ENCODE results near the gene SCARF2.
"Not testable (repeated sequence)": the region's sequence is repeated elsewhere in the genome, so short reads cannot be mapped to it uniquely, and the experiment has no call there.

SCARF2 gene

DNA sequence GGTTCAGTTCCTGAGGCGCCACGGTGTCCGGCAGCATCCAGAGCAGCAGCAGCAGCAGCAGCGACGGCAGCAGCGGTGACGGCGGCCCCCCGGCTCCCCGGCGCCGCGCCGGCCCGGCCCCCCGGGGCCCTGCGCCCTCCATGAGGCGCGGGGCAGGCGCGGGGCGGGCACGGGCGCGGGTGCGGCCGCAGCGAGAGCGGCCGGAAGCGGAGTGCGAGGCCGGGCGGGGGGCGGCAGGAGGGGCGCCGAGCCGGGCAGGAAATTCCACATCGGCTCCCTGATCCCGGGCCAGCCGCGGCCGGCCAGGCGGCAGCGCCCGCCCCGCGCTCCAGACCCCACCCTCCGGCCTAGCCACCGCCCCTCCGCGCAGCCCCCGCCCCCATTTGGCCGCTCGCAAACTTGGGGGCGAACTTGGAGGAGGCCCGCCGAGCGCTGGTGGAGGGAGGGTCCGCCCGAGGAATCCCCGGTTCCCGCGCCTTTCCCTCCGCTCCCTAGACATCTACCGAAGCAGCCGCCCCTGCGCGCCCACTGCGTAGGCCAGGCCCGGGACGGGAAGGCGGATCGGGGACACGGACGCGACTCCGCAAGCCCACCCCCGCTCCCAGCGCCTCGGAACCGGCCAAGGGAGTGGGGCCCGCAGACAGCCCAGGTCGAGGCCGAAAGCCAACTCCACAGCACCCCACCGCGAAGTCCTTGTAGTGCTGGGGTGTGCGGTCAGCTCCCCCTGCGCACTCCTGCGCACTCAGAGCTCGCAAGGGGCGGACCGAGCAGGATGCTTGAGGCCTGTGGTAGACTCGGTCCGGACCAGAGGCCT, at the start of gene SCARF2:
TSS of gene SCARF2 (minus strand) at position 213 of the 814 bp plus-strand sequence. CDS start at position 142, 71 bp downstream.
- peaks cover 61% of the 10 kb centered on the region for H3K27me3 ChIP-seq (ENCODE audit: control insufficient read depth, insufficient read depth, low read length)
- peak within 1 kb of the TSS; percentile 60 for H3K4me3 ChIP-seq (ENCODE audit: low read depth, low read length)
- peaks cover 3% of the 10 kb centered on the region for H3K4me1 ChIP-seq (ENCODE audit: control insufficient read depth, insufficient read depth, low read length)
- H3K9me3 ChIP-seq (ENCODE audit: control insufficient read depth, insufficient read depth, low read length): no peaks in the 10 kb centered on the region
- H3K36me3 ChIP-seq (ENCODE audit: control insufficient read depth, insufficient read depth, low read length): peaks cover 2% of the 10 kb centered on the region
- H3K9ac ChIP-seq (ENCODE audit: low read depth, low read length): no peak within 1 kb of the TSS

DNA sequence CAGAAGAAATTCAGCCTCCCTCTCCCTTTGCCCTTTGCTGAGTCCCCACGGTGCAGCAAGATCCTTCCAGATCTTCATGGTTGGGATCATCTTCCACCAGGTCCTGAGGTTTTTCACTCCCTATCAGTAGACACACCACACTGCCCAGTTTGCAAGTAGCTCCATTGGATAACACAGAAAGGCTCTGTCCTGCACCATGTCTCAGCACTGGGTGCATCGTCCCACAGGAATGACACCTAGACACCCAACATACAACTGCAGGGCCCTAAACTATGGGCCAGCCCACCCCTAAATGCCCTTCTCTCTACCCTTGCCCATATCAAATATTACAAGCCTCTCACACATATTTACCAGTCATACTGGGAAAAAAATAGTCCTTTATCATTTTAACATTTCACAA, 48.6 kb upstream of the SCARF2 start:
- H3K9ac ChIP-seq (ENCODE audit: low read depth, low read length): no peak overlapping the region

GRCh38 chr22:20484948-20485683, 47.5 kb upstream of the SCARF2 start:
- Histone ChIP-seq H3K27me3 (ENCODE audit: control insufficient read depth, insufficient read depth, low read length) (no peaks in the 10 kb centered on the region), H3K4me3 (ENCODE audit: low read depth, low read length) (no peak overlapping the region), H3K4me1 (ENCODE audit: control insufficient read depth, insufficient read depth, low read length) (peaks cover 6% of the 10 kb centered on the region), H3K9ac (ENCODE audit: low read depth, low read length) (no peak overlapping the region), H3K9me3 (ENCODE audit: control insufficient read depth, insufficient read depth, low read length) (no peaks in the 10 kb centered on the region), H3K36me3 (ENCODE audit: control insufficient read depth, insufficient read depth, low read length) (no peaks in the 10 kb centered on the region)

More for the DNA sequence above, 48.6 kb upstream of the SCARF2 start:
- Histone ChIP-seq H3K9me3 (ENCODE audit: control insufficient read depth, insufficient read depth, low read length) (no peaks in the 10 kb centered on the region), H3K4me3 (ENCODE audit: low read depth, low read length) (no peak overlapping the region), H3K27me3 (ENCODE audit: control insufficient read depth, insufficient read depth, low read length) (no peaks in the 10 kb centered on the region), H3K4me1 (ENCODE audit: control insufficient read depth, insufficient read depth, low read length) (peaks cover 6% of the 10 kb centered on the region), H3K36me3 (ENCODE audit: control insufficient read depth, insufficient read depth, low read length) (no peaks in the 10 kb centered on the region)

- no peaks in the 10 kb centered on the region for H3K27me3 ChIP-seq (ENCODE audit: control insufficient read depth, insufficient read depth, low read length)
- no peak overlapping the region for H3K4me3 ChIP-seq (ENCODE audit: low read depth, low read length)
- no peak overlapping the region for H3K9ac ChIP-seq (ENCODE audit: low read depth, low read length)
- no peaks in the 10 kb centered on the region for H3K4me1 ChIP-seq (ENCODE audit: control insufficient read depth, insufficient read depth, low read length)
- no peaks in the 10 kb centered on the region for H3K36me3 ChIP-seq (ENCODE audit: control insufficient read depth, insufficient read depth, low read length)
- no peaks in the 10 kb centered on the region for H3K9me3 ChIP-seq (ENCODE audit: control insufficient read depth, insufficient read depth, low read length)
These were observed 46.1 kb upstream of the SCARF2 start for GRCh38 chr22:20483771-20484170.

DNA sequence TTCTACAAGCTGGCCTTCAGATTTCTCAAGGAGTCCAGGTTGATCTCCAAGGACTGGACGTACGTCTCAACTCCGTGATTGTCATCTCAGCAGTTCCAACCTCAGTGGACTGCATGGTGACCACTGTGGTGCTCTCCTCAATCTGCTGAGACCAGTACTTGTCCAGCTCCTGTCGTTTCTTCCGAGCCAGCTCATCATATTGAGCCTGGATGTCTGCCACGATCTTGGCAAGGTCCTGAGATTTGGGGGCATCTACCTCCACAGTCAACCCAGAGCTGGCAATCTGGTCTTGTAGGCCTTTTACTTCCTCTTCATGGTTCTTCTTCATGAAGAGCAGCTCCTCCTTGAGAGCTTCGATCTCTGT, 45.5 kb upstream of the SCARF2 start:
- H3K4me1 ChIP-seq (ENCODE audit: control insufficient read depth, insufficient read depth, low read length); H3K9me3 ChIP-seq (ENCODE audit: control insufficient read depth, insufficient read depth, low read length); H3K9ac ChIP-seq (ENCODE audit: low read depth, low read length); H3K4me3 ChIP-seq (ENCODE audit: low read depth, low read length); H3K36me3 ChIP-seq (ENCODE audit: control insufficient read depth, insufficient read depth, low read length); H3K27me3 ChIP-seq (ENCODE audit: control insufficient read depth, insufficient read depth, low read length): not testable (repeated sequence)

DNA sequence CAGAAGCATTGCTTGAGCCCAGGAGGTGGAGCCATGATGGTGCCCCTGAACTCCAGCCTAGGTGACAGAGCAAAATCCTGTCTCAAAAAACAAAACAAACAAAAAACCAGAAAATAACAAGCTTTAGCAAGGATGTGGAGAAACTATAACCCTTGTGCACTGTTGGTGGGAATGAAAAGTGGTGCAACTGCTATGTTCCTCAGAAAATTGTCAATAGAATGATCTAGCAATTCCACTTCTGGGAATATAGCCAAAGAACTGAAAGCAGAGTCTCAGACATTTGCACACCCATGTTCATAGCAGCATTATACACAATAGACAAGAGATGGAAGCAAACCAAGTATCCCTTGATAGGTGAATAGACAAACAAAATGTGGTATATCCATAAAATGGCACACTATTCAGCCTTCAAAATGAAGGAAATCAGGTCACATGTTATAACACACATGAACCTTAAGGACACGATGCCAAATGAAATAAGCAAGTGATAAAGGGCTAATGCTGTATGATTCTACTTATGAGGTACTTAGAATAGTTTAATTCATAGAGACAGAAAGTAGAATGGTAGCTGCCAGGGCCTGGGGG, 42.1 kb upstream of the SCARF2 start:
- no peaks in the 10 kb centered on the region for H3K36me3 ChIP-seq (ENCODE audit: control insufficient read depth, insufficient read depth, low read length)

DNA sequence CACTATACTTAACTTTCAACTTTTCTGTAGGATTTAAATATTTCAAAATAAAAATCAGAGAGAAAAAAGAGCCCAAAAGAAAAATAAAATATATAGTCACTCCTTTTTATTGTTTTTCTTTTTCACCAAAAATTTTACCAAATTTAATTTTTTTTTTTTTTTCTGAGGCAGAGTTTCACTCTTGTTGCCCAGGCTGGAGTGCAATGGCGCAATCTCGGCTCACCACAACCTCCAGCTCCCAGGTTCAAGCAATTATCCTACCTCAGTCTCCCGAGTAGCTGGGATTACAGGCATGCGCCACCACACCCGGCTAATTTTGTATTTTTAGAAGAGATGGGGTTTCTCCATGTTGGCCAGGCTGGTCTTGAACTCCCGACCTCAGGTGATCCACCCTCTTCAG, 40.4 kb upstream of the SCARF2 start:
- H3K4me1 ChIP-seq (ENCODE audit: control insufficient read depth, insufficient read depth, low read length); H3K9ac ChIP-seq (ENCODE audit: low read depth, low read length); H3K36me3 ChIP-seq (ENCODE audit: control insufficient read depth, insufficient read depth, low read length); H3K9me3 ChIP-seq (ENCODE audit: control insufficient read depth, insufficient read depth, low read length); H3K27me3 ChIP-seq (ENCODE audit: control insufficient read depth, insufficient read depth, low read length); H3K4me3 ChIP-seq (ENCODE audit: low read depth, low read length): not testable (repeated sequence)

More for the DNA sequence above, 42.1 kb upstream of the SCARF2 start:
- Histone ChIP-seq H3K4me3 (ENCODE audit: low read depth, low read length) (no peak overlapping the region), H3K27me3 (ENCODE audit: control insufficient read depth, insufficient read depth, low read length) (no peaks in the 10 kb centered on the region), H3K4me1 (ENCODE audit: control insufficient read depth, insufficient read depth, low read length) (no peaks in the 10 kb centered on the region), H3K9me3 (ENCODE audit: control insufficient read depth, insufficient read depth, low read length) (no peaks in the 10 kb centered on the region), H3K9ac (ENCODE audit: low read depth, low read length) (no peak overlapping the region)

- H3K4me1 ChIP-seq (ENCODE audit: control insufficient read depth, insufficient read depth, low read length); H3K27me3 ChIP-seq (ENCODE audit: control insufficient read depth, insufficient read depth, low read length); H3K36me3 ChIP-seq (ENCODE audit: control insufficient read depth, insufficient read depth, low read length); H3K4me3 ChIP-seq (ENCODE audit: low read depth, low read length); H3K9me3 ChIP-seq (ENCODE audit: control insufficient read depth, insufficient read depth, low read length); H3K9ac ChIP-seq (ENCODE audit: low read depth, low read length): not testable (repeated sequence)
These were observed 37.9 kb upstream of the SCARF2 start for GRCh38 chr22:20475569-20475968.

- Histone ChIP-seq H3K4me3 (ENCODE audit: low read depth, low read length) (no peak overlapping the region), H3K9ac (ENCODE audit: low read depth, low read length) (no peak overlapping the region), H3K9me3 (ENCODE audit: control insufficient read depth, insufficient read depth, low read length) (no peaks in the 10 kb centered on the region), H3K36me3 (ENCODE audit: control insufficient read depth, insufficient read depth, low read length) (peaks cover 3% of the 10 kb centered on the region), H3K4me1 (ENCODE audit: control insufficient read depth, insufficient read depth, low read length) (no peaks in the 10 kb centered on the region), H3K27me3 (ENCODE audit: control insufficient read depth, insufficient read depth, low read length) (no peaks in the 10 kb centered on the region)
These were observed 37.5 kb upstream of the SCARF2 start for GRCh38 chr22:20475115-20475436.

DNA sequence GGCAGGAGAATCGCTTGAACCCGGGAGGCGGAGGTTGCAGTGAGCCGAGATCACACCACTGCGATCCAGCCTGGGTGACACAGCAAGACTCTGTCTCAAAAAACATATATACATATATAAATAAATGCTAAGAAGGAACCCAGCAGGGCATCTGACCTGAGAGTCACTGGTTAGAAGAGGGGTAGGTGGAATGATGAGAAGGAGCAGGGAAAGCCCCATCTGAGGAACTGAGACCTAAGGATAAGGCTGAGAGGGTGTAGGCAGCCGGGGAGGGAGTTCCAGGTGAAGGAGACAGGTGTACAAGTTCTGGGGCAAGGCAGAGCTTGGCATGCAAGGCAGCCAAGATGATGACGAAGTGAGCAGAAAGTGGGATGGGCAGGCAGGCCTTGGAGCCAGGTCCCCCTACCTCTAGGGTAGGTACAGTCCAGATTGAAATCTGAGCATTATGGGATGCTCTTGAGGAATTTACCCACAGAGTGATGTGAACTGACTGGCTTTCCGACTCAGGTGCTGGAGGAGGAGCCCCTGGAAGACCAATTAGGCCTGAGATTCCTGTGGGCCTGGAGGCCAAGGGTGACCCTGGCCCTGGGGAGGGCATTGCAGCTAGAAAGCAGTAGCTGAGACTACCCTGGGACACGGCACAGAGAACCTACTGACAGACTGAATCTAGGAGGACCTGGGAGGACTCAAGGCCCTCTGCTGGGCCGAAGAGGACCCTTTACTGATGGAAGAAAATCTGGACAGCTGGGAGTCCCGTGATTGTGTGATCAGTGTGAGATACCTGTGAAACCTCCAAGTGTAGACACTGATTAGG, 35.2 kb upstream of the SCARF2 start:
- Histone ChIP-seq H3K9me3 (ENCODE audit: control insufficient read depth, insufficient read depth, low read length) (no peaks in the 10 kb centered on the region), H3K36me3 (ENCODE audit: control insufficient read depth, insufficient read depth, low read length) (peaks cover 3% of the 10 kb centered on the region), H3K4me1 (ENCODE audit: control insufficient read depth, insufficient read depth, low read length) (no peaks in the 10 kb centered on the region), H3K9ac (ENCODE audit: low read depth, low read length) (no peak overlapping the region), H3K4me3 (ENCODE audit: low read depth, low read length) (no peak overlapping the region), H3K27me3 (ENCODE audit: control insufficient read depth, insufficient read depth, low read length) (no peaks in the 10 kb centered on the region)

GRCh38 chr22:20471126-20471833, 33.7 kb upstream of the SCARF2 start:
- Histone ChIP-seq H3K9ac (ENCODE audit: low read depth, low read length) (no peak overlapping the region), H3K9me3 (ENCODE audit: control insufficient read depth, insufficient read depth, low read length) (no peaks in the 10 kb centered on the region), H3K36me3 (ENCODE audit: control insufficient read depth, insufficient read depth, low read length) (peaks cover 3% of the 10 kb centered on the region), H3K4me3 (ENCODE audit: low read depth, low read length) (no peak overlapping the region), H3K4me1 (ENCODE audit: control insufficient read depth, insufficient read depth, low read length) (no peaks in the 10 kb centered on the region), H3K27me3 (ENCODE audit: control insufficient read depth, insufficient read depth, low read length) (no peaks in the 10 kb centered on the region)
